A549 (cell line): ENCODE data around the gene PCDH9. TPM values are rescaled to one million over a fixed set of nuclear protein-coding genes. Genes with fewer than 3 reads are reported as not detected.
A peak's percentile ranks its signal among the peaks of the same experiment; 100 is the strongest.

Source experiments
- ATAC-seq, 2 experiments: fragments of 200-7000 bp in 1 of 2; fragments of >200 bp in 1 of 2; cut with Nextera tagmentation in 1 of 2; cut with Tn5 transposase in 1 of 2; 3 replicates each; pipeline versions ENCODE4 v1.8.0 to v1.9.1; 2018 to 2020; ENCODE audit warnings: mild to moderate bottlenecking in 1 of 2, moderate library complexity in 1 of 2
- CTCF ChIA-PET: fragments of 300-600 bp; sonication (Branson Sonifier 250); formaldehyde crosslinking; extraction: SDS; loops from one replicate; lab custom pipeline; 2021; ENCODE audit warnings: antibody characterized with exemption, inconsistent platforms; lab: Yijun Ruan, JAX
- POLR2A ChIA-PET: fragments of 350-600 bp; formaldehyde crosslinking; extraction: SDS; loops from one replicate; lab custom pipeline; 2021; ENCODE audit warnings: antibody characterized with exemption, inconsistent platforms; lab: Yijun Ruan, JAX
- DNase-seq, 2 experiments: peaks; one replicate each; pipeline versions ENCODE4 v3.0.0 to v3.0.0-alpha.2; 2011 to 2016; ENCODE audit warnings: low read depth in 1 of 2, low spot score in 1 of 2
- FAIRE-seq: peaks from 2 replicates; lab custom pipeline; 2011; peaks lifted over from hg19 to GRCh38; lab: Jason Lieb, UNC
- H3K27ac ChIP-seq, 2 experiments: fragments of >200 bp; sonication (Bioruptor Twin); formaldehyde crosslinking; 3 replicates each; pipeline ENCODE4 v1.5.1; 2016 to 2017
- H3K4me1 ChIP-seq: fragments of >200 bp; sonication (Bioruptor Twin); formaldehyde crosslinking; 3 replicates; pipeline ENCODE4 v1.6.1; 2016
- H3K4me2 ChIP-seq: fragments of >200 bp; sonication (Bioruptor Twin); formaldehyde crosslinking; 3 replicates; pipeline ENCODE4 v1.6.1; 2016
- H3K4me3 ChIP-seq: fragments of >200 bp; sonication (Bioruptor Twin); formaldehyde crosslinking; 3 replicates; pipeline ENCODE4 v1.5.1; 2016
- H3K9me3 ChIP-seq: fragments of >200 bp; sonication (Bioruptor Twin); formaldehyde crosslinking; 3 replicates; pipeline ENCODE4 v1.6.1; 2016
- BHLHE40 ChIP-seq: IDR thresholded peaks from 2 replicates; pipeline ENCODE4 v1.6.1; 2012; ENCODE audit warnings: low read depth, low read length, inconsistent platforms
- CBX2 ChIP-seq: fragments of 200-600 bp; sonication (generic); IDR thresholded peaks from 2 replicates; pipeline ENCODE4 v1.6.1; 2016; ENCODE audit warnings: low read depth, mild to moderate bottlenecking, borderline replicate concordance
- EHMT2 ChIP-seq: fragments of 200-600 bp; sonication (generic); IDR thresholded peaks from 2 replicates; pipeline ENCODE4 v1.6.1; 2016; ENCODE audit warnings: antibody characterized with exemption, low read depth, mild to moderate bottlenecking, moderate library complexity
- FOSB ChIP-seq: fragments of 250-450 bp; sonication (Bioruptor Pico); IDR thresholded peaks from 2 replicates; pipeline ENCODE4 v1.5.0; 2020; ENCODE audit warnings: mild to moderate bottlenecking, moderate library complexity
- HDAC2 ChIP-seq: fragments of 200-600 bp; sonication (generic); IDR thresholded peaks from 2 replicates; pipeline ENCODE4 v1.6.1; 2016
- HOXA7 ChIP-seq: fragments of 250-450 bp; sonication (Bioruptor Pico); IDR thresholded peaks from 2 replicates; pipeline ENCODE4 v1.5.0; 2020; ENCODE audit warnings: mild to moderate bottlenecking, moderate library complexity
- KDM5A ChIP-seq: fragments of 200-600 bp; sonication (generic); IDR thresholded peaks from 2 replicates; pipeline ENCODE4 v1.6.1; 2016; ENCODE audit warnings: antibody characterized with exemption, mild to moderate bottlenecking
- MAFK ChIP-seq: fragments of 450-650 bp; IDR thresholded peaks from 2 replicates; pipeline ENCODE4 v1.6.1; 2014; ENCODE audit not compliant: partially characterized antibody
- MAZ ChIP-seq: fragments of 150-350 bp; IDR thresholded peaks from 2 replicates; pipeline ENCODE4 v1.6.1; 2014; ENCODE audit warnings: antibody characterized with exemption, low read depth, low read length, borderline replicate concordance
- MYC ChIP-seq: IDR thresholded peaks from 2 replicates; pipeline ENCODE4 v1.6.1; 2012; ENCODE audit warnings: mild to moderate bottlenecking, inconsistent platforms, low read length, improper control_type of control experiment, borderline replicate concordance
- NFE2L2 ChIP-seq: fragments of 150-350 bp; conservative IDR thresholded peaks from 2 replicates; pipeline ENCODE4 v1.6.1; 2014; ENCODE audit warnings: low read length
- NPAS2 ChIP-seq: fragments of 250-450 bp; sonication (Bioruptor Pico); IDR thresholded peaks from 2 replicates; pipeline ENCODE4 v1.8.0; 2022; ENCODE audit warnings: mild to moderate bottlenecking, moderate library complexity, borderline replicate concordance
- NR3C1 ChIP-seq: fragments of >200 bp; sonication (Bioruptor Twin); formaldehyde crosslinking; IDR thresholded peaks from 3 replicates; pipeline ENCODE4 v1.6.1; 2017
- PHF8 ChIP-seq: fragments of 200-600 bp; sonication (generic); IDR thresholded peaks from 2 replicates; pipeline ENCODE4 v1.6.1; 2016; ENCODE audit warnings: low read depth, mild to moderate bottlenecking, antibody characterized with exemption, moderate library complexity, borderline replicate concordance
- RARB ChIP-seq: fragments of 250-450 bp; sonication (Bioruptor Pico); IDR thresholded peaks from 2 replicates; pipeline ENCODE4 v1.8.0; 2021; ENCODE audit warnings: mild to moderate bottlenecking, moderate library complexity
- RCOR1 ChIP-seq: fragments of 150-350 bp; IDR thresholded peaks from 2 replicates; pipeline ENCODE4 v1.6.1; 2014; ENCODE audit warnings: antibody characterized with exemption, low read length, low read depth
- SREBF2 ChIP-seq: fragments of 450-650 bp; IDR thresholded peaks from 2 replicates; pipeline ENCODE4 v1.6.1; 2014; ENCODE audit warnings: mild to moderate bottlenecking, moderate library complexity
- TFCP2L1 ChIP-seq: fragments of 250-450 bp; sonication (Bioruptor Pico); IDR thresholded peaks from 2 replicates; pipeline ENCODE4 v1.5.0; 2021; ENCODE audit warnings: mild to moderate bottlenecking
- ZC3H11A ChIP-seq: fragments of 450-650 bp; IDR thresholded peaks from 2 replicates; pipeline ENCODE4 v1.6.1; 2014; ENCODE audit warnings: antibody characterized with exemption, mild to moderate bottlenecking
- ZNF302 ChIP-seq: fragments of 250-450 bp; sonication (Bioruptor Pico); IDR thresholded peaks from 2 replicates; pipeline ENCODE4 v1.9.0; 2021; ENCODE audit warnings: inconsistent platforms, mild to moderate bottlenecking, moderate library complexity
- ZSCAN20 ChIP-seq: fragments of 250-450 bp; sonication (Bioruptor Pico); IDR thresholded peaks from 2 replicates; pipeline ENCODE4 v1.8.0; 2022; ENCODE audit warnings: mild to moderate bottlenecking, moderate library complexity
- WGBS: methylation state at CpG from one replicate; pipeline ENCODE4 v1.1.6; 2017; ENCODE audit errors: missing lambda C conversion rate; 5-methylcytosine and 5-hydroxymethylcytosine counted together
- polyA plus RNA-seq, 4 experiments: library from polyadenylated mRNA; depleted of rRNA in 3 of 4; stranded (reverse); fragments of >200 nt; fragmentation: RNase III in 1 of 4; extraction: RNeasy Plus Mini Kit Qiagen cat#74134 plus additional on column Dnase treatment in 1 of 4; gene quantifications; 2 replicates in 3 of 4; 3 replicates in 1 of 4; pipeline ENCODE4 v1.2.3, GENCODE V29; 2011 to 2017
- TF ChIP-seq, protein P1 (sequence below): fragments of 150-350 bp; IDR thresholded peaks from 2 replicates; pipeline ENCODE4 v1.6.1; 2014; ENCODE audit warnings: low read depth, mild to moderate bottlenecking, low read length
- TF ChIP-seq, protein P2 (sequence below): fragments of >200 bp; sonication (Bioruptor Twin); formaldehyde crosslinking; IDR thresholded peaks from 3 replicates; pipeline ENCODE4 v1.6.1; 2016
- TF ChIP-seq, protein P3 (sequence below): IDR thresholded peaks from 2 replicates; pipeline ENCODE4 v1.6.1; 2012
- TF ChIP-seq, protein P4 (sequence below): IDR thresholded peaks from 2 replicates; pipeline ENCODE4 v1.6.1; 2012
- TF ChIP-seq, protein P5 (sequence below): fragments of >200 bp; sonication (Bioruptor Twin); formaldehyde crosslinking; IDR thresholded peaks from 3 replicates; pipeline ENCODE4 v1.5.1; 2016
- TF ChIP-seq, protein P6 (sequence below): fragments of 200-600 bp; sonication (generic); IDR thresholded peaks from 2 replicates; pipeline ENCODE4 v1.6.1; 2016; ENCODE audit warnings: antibody characterized with exemption, mild to moderate bottlenecking, moderate library complexity

PCDH9 gene
- polyA plus RNA-seq, 2 of the 4 experiments (the other 2 are of a cell fraction) = 16.0 to 29.5 TPM

DNA sequence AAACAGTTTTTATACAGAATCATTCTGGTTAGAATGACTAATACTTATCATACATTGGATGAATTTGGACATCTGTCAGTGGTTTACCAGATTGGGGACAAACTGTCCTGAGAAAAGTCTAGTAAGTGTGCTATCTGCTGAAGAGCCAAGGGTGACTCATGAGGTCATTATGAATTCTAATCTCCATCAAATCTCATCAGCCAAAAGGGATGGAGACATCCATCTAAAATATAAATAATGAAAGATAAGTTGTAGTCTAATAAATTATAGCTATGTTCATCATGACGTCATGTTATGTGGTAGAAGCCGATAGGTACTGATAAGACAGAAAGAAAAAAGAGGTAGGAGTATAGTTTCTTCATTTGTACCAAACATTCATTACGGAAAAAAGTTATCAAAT is 804.4 kb downstream of the PCDH9 start:
- FAIRE-seq = no peak
- Histone ChIP-seq H3K4me3 (no peak overlapping the region), H3K4me1 (peaks cover 9% of the 10 kb centered on the region; the same call in 1 of the 3 replicates), H3K27ac (peak overlapping the region in 1 of 2 experiments; percentile 25; a peak in 1 of 6 replicates), H3K9me3 (peaks cover 9% of the 10 kb centered on the region; the same call in 2 of the 3 replicates), H3K4me2 (no peak overlapping the region)
- ChIA-PET POLR2A (no interaction called here), CTCF (no interaction called here)
- TF ChIP-seq, protein P1, sequence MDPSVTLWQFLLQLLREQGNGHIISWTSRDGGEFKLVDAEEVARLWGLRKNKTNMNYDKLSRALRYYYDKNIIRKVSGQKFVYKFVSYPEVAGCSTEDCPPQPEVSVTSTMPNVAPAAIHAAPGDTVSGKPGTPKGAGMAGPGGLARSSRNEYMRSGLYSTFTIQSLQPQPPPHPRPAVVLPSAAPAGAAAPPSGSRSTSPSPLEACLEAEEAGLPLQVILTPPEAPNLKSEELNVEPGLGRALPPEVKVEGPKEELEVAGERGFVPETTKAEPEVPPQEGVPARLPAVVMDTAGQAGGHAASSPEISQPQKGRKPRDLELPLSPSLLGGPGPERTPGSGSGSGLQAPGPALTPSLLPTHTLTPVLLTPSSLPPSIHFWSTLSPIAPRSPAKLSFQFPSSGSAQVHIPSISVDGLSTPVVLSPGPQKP = no peak
- TF ChIP-seq, protein P2, sequence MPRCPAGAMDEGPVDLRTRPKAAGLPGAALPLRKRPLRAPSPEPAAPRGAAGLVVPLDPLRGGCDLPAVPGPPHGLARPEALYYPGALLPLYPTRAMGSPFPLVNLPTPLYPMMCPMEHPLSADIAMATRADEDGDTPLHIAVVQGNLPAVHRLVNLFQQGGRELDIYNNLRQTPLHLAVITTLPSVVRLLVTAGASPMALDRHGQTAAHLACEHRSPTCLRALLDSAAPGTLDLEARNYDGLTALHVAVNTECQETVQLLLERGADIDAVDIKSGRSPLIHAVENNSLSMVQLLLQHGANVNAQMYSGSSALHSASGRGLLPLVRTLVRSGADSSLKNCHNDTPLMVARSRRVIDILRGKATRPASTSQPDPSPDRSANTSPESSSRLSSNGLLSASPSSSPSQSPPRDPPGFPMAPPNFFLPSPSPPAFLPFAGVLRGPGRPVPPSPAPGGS = no peak
- TF ChIP-seq NPAS2 (CRISPR knock-in tag) = no peak
- no peak for TF ChIP-seq NFE2L2
- TF ChIP-seq PHF8 = no peak
- TF ChIP-seq, protein P3, sequence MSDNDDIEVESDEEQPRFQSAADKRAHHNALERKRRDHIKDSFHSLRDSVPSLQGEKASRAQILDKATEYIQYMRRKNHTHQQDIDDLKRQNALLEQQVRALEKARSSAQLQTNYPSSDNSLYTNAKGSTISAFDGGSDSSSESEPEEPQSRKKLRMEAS = no peak
- ATAC-seq = no peak
- 56% methylated on average over 3 of the region's 3 CpGs for WGBS
- no peak for DNase-seq

DNA sequence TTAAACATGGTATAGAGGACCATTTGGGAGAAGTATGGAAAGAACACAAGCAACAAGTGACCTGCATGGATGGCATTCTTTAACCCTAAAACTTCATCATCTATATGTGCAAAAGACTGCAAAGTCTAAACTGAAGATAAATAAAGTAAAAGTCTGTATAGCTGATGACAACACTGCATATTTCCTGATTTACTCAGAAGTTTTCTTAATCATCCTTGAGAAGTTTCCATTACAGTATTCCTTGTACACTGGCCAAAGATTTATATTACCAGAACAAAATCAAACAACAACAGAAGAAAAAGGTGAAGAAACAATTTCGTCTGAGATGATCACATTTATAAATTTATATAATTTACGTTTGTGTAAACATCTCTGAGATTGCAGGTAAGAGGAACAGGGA is 805.7 kb downstream of the PCDH9 start:
- DNase-seq (no peak), ATAC-seq (no peak), FAIRE-seq (no peak)
- CTCF ChIA-PET = no interaction called here
- H3K4me2 ChIP-seq = 0 out of 3 replicates have a peak overlapping the region, but pooled peaks have one; percentile 17
- TF ChIP-seq TFCP2L1 (CRISPR knock-in tag) (no peak), MAZ (no peak), RCOR1 (no peak), ZNF302 (no peak), NR3C1 (no peak), HDAC2 (no peak), RARB (CRISPR knock-in tag) (no peak), MAFK (no peak)
- TF ChIP-seq, protein P4, sequence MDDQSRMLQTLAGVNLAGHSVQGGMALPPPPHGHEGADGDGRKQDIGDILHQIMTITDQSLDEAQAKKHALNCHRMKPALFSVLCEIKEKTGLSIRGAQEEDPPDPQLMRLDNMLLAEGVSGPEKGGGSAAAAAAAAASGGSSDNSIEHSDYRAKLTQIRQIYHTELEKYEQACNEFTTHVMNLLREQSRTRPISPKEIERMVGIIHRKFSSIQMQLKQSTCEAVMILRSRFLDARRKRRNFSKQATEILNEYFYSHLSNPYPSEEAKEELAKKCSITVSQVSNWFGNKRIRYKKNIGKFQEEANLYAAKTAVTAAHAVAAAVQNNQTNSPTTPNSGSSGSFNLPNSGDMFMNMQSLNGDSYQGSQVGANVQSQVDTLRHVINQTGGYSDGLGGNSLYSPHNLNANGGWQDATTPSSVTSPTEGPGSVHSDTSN = no peak
- TF ChIP-seq, protein P5, sequence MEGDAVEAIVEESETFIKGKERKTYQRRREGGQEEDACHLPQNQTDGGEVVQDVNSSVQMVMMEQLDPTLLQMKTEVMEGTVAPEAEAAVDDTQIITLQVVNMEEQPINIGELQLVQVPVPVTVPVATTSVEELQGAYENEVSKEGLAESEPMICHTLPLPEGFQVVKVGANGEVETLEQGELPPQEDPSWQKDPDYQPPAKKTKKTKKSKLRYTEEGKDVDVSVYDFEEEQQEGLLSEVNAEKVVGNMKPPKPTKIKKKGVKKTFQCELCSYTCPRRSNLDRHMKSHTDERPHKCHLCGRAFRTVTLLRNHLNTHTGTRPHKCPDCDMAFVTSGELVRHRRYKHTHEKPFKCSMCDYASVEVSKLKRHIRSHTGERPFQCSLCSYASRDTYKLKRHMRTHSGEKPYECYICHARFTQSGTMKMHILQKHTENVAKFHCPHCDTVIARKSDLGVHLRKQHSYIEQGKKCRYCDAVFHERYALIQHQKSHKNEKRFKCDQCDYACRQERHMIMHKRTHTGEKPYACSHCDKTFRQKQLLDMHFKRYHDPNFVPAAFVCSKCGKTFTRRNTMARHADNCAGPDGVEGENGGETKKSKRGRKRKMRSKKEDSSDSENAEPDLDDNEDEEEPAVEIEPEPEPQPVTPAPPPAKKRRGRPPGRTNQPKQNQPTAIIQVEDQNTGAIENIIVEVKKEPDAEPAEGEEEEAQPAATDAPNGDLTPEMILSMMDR = no peak
- peaks cover 9% of the 10 kb centered on the region; the same call in 1 of the 3 replicates for H3K4me1 ChIP-seq
- no peak overlapping the region; a peak in 1 of 6 replicates for H3K27ac ChIP-seq
- no peak overlapping the region for H3K4me3 ChIP-seq
- POLR2A ChIA-PET = no interaction called here
- 32% methylated on average over 2 of the region's 2 CpGs for WGBS
- H3K9me3 ChIP-seq = peaks cover 12% of the 10 kb centered on the region; the same call in 2 of the 3 replicates

DNA sequence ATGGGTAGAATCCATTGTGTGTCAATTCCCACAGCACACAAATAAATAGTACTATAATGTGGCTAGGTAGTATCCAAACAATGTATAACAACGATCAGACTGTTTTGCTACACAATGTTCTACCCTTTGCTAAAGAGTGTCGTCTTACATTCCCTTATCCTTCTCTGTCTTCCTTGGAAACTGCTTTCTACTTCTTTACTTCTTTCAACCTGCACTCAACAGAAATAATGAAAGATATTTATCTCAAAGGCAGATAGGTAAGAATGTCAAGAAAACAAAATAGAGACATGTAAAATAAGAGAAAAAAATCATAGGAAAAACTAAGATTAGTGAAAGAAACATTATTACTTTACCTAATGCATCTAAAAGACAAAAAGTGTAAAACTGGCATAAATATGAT is 814.7 kb downstream of the PCDH9 start:
- H3K9me3 ChIP-seq = 0 out of 3 replicates have a peak, but pooled peaks cover under 1% of the 10 kb centered on the region
- ATAC-seq (no peak), FAIRE-seq (no peak), DNase-seq (no peak)
- no peak overlapping the region for H3K27ac ChIP-seq
- H3K4me2 ChIP-seq = no peak overlapping the region
- ChIA-PET CTCF (no interaction called here), POLR2A (no interaction called here)
- TF ChIP-seq BHLHE40 = no peak
- TF ChIP-seq EHMT2 = no peak
- TF ChIP-seq TFCP2L1 (CRISPR knock-in tag) = no peak
- no peak for TF ChIP-seq FOSB
- TF ChIP-seq MYC = no peak
- no peak for TF ChIP-seq HOXA7 (CRISPR knock-in tag)
- TF ChIP-seq SREBF2 = no peak
- TF ChIP-seq, protein P6, sequence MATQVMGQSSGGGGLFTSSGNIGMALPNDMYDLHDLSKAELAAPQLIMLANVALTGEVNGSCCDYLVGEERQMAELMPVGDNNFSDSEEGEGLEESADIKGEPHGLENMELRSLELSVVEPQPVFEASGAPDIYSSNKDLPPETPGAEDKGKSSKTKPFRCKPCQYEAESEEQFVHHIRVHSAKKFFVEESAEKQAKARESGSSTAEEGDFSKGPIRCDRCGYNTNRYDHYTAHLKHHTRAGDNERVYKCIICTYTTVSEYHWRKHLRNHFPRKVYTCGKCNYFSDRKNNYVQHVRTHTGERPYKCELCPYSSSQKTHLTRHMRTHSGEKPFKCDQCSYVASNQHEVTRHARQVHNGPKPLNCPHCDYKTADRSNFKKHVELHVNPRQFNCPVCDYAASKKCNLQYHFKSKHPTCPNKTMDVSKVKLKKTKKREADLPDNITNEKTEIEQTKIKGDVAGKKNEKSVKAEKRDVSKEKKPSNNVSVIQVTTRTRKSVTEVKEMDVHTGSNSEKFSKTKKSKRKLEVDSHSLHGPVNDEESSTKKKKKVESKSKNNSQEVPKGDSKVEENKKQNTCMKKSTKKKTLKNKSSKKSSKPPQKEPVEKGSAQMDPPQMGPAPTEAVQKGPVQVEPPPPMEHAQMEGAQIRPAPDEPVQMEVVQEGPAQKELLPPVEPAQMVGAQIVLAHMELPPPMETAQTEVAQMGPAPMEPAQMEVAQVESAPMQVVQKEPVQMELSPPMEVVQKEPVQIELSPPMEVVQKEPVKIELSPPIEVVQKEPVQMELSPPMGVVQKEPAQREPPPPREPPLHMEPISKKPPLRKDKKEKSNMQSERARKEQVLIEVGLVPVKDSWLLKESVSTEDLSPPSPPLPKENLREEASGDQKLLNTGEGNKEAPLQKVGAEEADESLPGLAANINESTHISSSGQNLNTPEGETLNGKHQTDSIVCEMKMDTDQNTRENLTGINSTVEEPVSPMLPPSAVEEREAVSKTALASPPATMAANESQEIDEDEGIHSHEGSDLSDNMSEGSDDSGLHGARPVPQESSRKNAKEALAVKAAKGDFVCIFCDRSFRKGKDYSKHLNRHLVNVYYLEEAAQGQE = no peak
- TF ChIP-seq KDM5A = no peak
- TF ChIP-seq RCOR1 = no peak
- no peak for TF ChIP-seq ZSCAN20 (CRISPR knock-in tag)
- no peak for TF ChIP-seq CBX2
- no peak for TF ChIP-seq ZC3H11A
- WGBS = 71% methylated on average over 2 of the region's 2 CpGs
- peaks cover 7% of the 10 kb centered on the region; the same call in 1 of the 3 replicates for H3K4me1 ChIP-seq
- H3K4me3 ChIP-seq = no peak overlapping the region
